Hepatic stellate cell (primary cell): Measurements from ENCODE around the gene SLC30A3.
"Not testable (repeated sequence)": the region's sequence is repeated elsewhere in the genome, so short reads cannot be mapped to it uniquely, and the experiment has no call there.

Source experiments
- DNase-seq: peaks from one replicate; pipeline ENCODE4 v3.0.0; 2011; ENCODE audit warnings: low spot score

The SLC30A3 gene

GRCh38 chr2:27262379-27263286 is at the start of gene SLC30A3:
Gene SLC30A3 (minus strand): TSS chr2:27263047. CDS start chr2:27262906, 141 bp downstream.
- peak; percentile 81 for DNase-seq

GRCh38 chr2:27312152-27312551 is 49.3 kb upstream of the SLC30A3 start:
- no peak for DNase-seq

- DNase-seq: no peak
These were observed 46.8 kb upstream of the SLC30A3 start for GRCh38 chr2:27309651-27310050.

- peak; percentile 68 for DNase-seq
These were observed 45.6 kb upstream of the SLC30A3 start, which contains the start of gene UCN for GRCh38 chr2:27308359-27308881. Gene UCN (minus strand): TSS chr2:27308445. CDS start chr2:27307895, 550 bp downstream.

GRCh38 chr2:27307545-27308358 is 44.9 kb upstream of the SLC30A3 start:
- no peak for DNase-seq

GRCh38 chr2:27307287-27307544 is 44.4 kb upstream of the SLC30A3 start:
- no peak for DNase-seq

- DNase-seq: no peak
These were observed 43.9 kb upstream of the SLC30A3 start for GRCh38 chr2:27306573-27307286.

DNA sequence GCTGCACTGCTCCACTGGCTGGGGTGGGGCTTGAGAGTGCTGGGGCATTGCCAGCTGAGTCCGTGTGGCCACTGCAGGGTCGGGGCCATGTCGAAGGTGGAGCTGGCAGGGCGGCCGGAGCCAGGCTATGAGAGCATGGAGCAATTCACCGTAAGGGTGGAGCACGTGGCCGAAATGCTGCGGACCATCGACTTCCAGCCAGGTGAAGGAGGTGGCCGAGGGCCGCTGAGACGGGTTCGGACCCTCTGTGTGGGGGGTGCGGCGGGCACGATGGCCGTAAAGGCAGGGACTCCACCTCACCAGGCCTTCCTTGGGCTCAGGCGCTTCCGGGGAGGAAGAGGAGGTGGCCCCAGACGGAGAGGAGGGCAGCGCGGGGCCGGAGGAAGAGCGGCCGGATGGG is 43.3 kb upstream of the SLC30A3 start:
- no peak for DNase-seq

DNA sequence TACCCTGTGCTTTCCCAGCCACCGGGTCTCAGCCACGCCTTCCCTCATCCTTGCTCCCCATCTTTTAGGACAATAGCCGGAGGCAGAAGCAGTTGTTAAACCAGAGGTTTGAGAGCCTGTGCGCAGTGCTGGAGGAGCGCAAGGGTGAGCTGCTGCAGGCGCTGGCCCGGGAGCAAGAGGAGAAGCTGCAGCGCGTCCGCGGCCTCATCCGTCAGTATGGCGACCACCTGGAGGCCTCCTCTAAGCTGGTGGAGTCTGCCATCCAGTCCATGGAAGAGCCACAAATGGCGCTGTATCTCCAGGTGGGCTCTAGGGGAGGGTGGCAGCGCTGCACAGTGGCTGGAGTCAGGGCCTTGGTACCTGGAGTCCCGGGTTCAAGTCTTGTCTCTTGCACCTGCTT is 42.7 kb upstream of the SLC30A3 start:
- DNase-seq: no peak

- no peak for DNase-seq
These were observed 41.8 kb upstream of the SLC30A3 start for GRCh38 chr2:27304488-27305240.

DNA sequence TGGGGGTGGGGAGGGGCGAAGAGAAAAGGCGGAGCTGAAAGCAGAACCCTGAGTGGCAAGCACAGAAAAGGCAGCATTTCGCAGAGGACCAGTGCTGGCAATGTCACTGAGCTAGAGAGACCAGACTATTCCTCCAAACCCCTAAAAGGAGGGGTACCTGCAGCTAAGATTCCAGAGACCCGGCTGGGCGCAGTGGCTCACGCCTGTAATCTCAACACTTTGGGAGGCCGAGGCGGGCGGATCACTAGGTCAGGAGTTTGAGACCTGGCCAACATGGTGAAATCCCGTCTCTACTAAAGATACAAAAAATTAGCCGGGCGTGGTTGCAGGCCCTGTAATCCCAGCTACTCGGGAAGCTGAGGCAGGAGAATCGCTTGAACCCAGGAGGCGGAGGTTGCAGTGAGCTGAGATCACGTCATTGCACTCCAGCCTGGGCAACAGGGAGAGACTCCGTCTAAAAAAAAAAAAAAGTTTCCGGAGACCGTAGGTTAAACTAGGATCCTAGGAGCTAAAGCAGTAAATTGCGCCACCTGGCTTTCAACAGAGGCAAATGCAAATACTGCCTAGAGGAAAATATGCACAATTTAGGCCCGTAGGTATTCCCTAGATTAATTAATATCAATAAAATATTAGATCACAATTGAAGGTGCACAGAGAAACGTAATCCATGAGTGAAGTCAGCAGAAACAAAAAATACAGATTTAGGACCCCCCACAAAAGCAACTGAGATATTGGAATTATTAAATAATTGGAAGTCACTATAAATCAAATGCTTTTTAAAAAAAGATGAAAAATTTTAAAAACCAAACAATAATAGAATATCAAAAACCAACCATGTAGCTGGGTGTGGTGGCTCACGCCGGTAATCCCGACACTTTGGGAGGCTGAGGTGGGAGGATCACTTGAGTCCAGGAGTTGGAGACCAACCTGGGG is 40.5 kb upstream of the SLC30A3 start:
- peak; percentile 79 for DNase-seq

DNA sequence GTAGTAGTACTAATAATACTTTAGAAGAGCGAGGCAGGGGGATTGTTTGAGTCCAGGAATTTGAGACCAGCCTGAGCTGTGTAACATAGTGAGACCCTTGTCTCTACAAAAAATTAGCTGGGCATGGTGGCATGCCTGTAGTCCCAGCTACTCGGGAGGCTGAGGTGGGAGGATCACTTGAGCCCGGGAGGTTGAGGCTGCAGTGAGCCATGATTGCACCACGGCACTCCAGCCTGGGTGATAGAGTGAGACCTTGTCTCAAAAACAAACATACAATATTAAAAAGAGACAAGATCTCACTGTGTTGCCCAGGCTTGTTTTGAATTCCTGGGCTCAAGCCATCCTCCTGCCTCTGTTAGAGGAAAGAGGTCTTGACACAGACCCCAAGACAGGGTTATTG is 37.8 kb upstream of the SLC30A3 start:
- DNase-seq: not testable (repeated sequence)

GRCh38 chr2:27298391-27299080 is 35.7 kb upstream of the SLC30A3 start:
- DNase-seq: no peak

DNA sequence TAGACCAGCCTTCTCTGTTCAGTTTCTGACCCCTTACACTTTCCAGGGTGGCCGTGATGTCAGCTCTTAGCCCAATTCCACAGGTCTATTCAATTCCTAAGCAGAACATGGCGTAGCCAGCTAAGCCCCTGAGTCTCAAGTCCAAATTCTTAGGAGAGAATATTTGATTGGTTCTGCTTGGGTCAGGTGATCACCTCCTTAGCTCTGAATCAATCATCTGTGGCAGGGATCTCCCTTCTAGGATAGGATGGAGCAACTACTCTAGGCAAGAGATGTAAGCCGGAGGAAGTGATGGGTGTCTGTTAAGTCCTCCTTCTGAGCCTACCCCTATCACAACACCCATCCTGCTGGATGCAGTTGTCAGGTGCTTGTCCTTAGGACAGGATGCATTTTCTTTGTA is 34.3 kb upstream of the SLC30A3 start:
- no peak for DNase-seq

GRCh38 chr2:27296481-27296880 is 33.6 kb upstream of the SLC30A3 start:
- no peak for DNase-seq

- DNase-seq: no peak
These were observed 32.1 kb upstream of the SLC30A3 start for GRCh38 chr2:27294928-27295327.

DNA sequence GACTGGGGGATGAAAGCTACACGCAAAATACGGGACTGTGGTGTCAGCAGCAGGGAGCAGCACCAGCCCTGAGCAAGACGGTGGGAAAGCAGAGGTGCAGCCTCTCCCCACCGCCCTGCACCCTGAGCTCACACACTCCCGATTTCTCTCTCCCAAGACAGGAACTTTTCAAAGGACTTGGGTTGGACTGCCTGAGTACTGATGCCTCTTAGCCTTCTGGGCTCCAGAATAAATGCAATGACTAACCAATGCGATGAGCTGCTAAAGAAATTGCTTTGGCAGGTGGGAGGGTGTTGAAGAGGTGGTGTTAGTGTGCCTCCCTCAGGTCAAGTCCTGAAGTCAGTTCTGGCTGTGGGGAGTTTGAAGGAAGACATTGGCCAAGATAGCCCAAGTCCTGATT is 29.0 kb upstream of the SLC30A3 start:
- no peak for DNase-seq

- DNase-seq: no peak
These were observed 27.7 kb upstream of the SLC30A3 start for GRCh38 chr2:27290549-27290948.

- DNase-seq: no peak
These were observed 25.8 kb upstream of the SLC30A3 start for GRCh38 chr2:27288610-27289009.

- no peak for DNase-seq
These were observed 22.6 kb upstream of the SLC30A3 start for GRCh38 chr2:27285481-27285880.
